Activated CD4-positive, alpha-beta T cell treated with anti-CD3 and anti-CD28 coated beads, Interleukin-10, Interleukin-2, amounts not matched to agents 100 ng/mL and 50 ng/mL, durations not matched to agents 16 hours and 8 hours (primary cell): ENCODE measurements around the gene PRM1.
A peak's percentile ranks its signal among the peaks of the same experiment; 100 is the strongest.

Experiments used
- DNase-seq: peaks from one replicate; pipeline ENCODE4 v3.0.0-alpha.2; 2020

PRM1 gene

GRCh38 chr16:11271610-11272009 is 9.5 kb downstream of the PRM1 start:
- DNase-seq: no peak

GRCh38 chr16:11270602-11271162 is 10.4 kb downstream of the PRM1 start:
- no peak for DNase-seq

- no peak for DNase-seq
These were observed 12.2 kb downstream of the PRM1 start, which contains the start of gene TNP2 for GRCh38 chr16:11268921-11269375. Gene TNP2, minus strand, starts transcription at chr16:11269325. Its CDS starts 63 bp downstream, at chr16:11269262.

GRCh38 chr16:11265124-11265523 is 16.0 kb downstream of the PRM1 start:
- DNase-seq: no peak

DNA sequence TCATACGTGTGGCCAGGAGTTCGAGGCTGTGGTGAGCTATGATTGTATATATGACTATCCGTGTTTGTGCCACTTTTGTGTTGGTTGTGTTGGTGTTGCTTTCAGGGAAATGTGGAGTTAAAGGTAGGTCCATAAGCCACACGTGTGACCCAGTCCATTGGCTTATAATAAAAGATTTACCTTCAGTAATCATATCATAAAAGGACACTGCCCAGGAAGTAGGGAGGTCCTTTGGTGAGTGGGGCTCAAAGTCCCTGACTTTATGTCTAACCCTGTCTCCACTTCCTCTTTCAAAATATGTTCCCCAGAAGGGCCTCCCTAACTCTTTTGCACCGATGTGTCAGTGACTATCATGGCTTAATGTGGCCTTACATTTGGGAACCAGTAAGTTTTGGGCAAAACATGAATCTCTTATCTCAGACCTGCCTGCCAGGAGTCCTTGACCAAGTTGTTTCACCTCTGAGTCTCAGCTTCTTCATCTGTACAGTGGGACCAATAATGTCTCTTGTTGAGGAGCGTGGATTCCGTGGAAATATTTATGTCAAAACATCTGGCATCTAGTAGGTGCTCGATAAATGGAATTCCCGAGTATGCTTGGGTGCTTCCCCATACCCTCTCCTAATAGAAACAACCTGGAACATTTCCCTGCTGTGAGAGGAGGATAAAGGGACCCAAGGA is 16.8 kb downstream of the PRM1 start:
- DNase-seq: no peak

- peak; percentile 81 for DNase-seq
These were observed 17.4 kb downstream of the PRM1 start for GRCh38 chr16:11263737-11264136.

DNA sequence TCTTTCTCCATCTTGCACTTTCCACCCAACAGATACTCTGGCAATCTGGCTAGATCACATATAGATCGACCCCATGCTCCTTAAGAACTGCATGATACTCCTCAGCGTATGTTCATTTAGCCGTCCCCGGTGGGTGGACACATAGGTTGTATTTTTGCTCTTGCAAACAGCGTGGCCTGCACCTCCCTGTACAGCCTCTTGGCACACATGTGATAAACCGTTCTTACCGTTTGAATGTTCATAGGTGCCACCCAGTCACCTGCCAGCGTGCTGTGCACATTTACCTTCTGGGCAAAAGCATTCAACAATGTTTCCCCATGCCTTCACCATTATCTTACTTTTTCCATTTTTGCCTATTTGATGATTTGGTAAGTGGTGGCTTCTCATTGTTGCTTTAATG is 18.2 kb downstream of the PRM1 start:
- DNase-seq: no peak

- no peak for DNase-seq
These were observed 20.5 kb downstream of the PRM1 start for GRCh38 chr16:11260596-11260966.

GRCh38 chr16:11259655-11260595 is 21.2 kb downstream of the PRM1 start:
- DNase-seq: no peak

- DNase-seq: peak; percentile 87
These were observed 22.3 kb downstream of the PRM1 start for GRCh38 chr16:11258553-11259492.

- DNase-seq: peak; percentile 83
These were observed 23.8 kb downstream of the PRM1 start for GRCh38 chr16:11257131-11257938.

DNA sequence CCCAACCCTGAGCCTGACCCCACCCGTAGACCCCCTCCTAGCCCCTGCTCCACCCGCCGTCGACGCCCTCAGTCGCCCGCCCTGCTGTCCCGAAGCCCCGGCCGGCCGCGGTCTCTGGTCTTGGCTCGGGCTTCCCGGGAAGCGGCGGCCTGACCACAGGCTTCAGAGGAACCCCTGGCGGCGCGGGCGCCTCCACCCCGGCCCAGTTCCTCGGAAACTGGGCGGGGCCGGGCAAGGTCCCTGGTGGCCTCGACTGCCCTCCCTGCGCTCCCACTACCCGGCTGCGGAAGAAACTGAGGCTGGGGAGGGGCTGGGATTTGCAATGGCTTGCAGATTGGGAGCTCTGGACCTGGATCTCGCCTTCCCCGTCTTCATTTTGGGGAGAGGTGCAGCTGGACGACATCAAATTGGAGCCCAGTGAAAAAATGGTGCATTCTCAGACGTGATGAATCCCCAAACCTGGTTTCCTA is 24.4 kb downstream of the PRM1 start:
- DNase-seq: peak; percentile 48

GRCh38 chr16:11255737-11256660 is 25.1 kb downstream of the PRM1 start, which contains the start of gene SOCS1:
Gene SOCS1, minus strand, starts transcription at chr16:11256204. Its CDS starts 726 bp downstream, at chr16:11255478.
- peak; percentile 94 for DNase-seq

DNA sequence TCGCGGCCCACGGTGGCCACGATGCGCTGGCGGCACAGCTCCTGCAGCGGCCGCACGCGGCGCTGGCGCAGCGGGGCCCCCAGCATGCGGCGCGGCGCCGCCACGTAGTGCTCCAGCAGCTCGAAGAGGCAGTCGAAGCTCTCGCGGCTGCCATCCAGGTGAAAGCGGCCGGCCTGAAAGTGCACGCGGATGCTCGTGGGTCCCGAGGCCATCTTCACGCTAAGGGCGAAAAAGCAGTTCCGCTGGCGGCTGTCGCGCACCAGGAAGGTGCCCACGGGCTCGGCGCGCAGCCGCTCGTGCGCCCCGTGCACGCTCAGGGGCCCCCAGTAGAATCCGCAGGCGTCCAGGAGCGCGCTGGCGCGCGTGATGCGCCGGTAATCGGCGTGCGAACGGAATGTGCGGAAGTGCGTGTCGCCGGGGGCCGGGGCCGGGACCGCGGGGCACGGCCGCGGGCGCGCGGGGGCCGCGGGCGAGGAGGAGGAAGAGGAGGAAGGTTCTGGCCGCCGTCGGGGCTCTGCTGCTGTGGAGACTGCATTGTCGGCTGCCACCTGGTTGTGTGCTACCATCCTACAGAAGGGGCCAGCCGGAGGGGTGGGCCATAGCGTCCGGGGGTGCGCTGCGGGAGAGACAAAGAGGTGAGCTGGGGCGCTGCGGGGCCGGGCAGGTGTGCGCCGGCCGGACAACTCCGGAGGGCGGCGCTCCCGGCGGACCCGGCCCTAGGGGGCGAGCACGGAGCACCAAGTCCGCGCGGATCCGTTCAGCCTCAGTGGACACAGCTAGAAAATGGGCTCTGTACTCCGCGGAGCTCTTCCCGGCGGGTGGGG is 26.0 kb downstream of the PRM1 start:
- DNase-seq: peak; percentile 71

DNA sequence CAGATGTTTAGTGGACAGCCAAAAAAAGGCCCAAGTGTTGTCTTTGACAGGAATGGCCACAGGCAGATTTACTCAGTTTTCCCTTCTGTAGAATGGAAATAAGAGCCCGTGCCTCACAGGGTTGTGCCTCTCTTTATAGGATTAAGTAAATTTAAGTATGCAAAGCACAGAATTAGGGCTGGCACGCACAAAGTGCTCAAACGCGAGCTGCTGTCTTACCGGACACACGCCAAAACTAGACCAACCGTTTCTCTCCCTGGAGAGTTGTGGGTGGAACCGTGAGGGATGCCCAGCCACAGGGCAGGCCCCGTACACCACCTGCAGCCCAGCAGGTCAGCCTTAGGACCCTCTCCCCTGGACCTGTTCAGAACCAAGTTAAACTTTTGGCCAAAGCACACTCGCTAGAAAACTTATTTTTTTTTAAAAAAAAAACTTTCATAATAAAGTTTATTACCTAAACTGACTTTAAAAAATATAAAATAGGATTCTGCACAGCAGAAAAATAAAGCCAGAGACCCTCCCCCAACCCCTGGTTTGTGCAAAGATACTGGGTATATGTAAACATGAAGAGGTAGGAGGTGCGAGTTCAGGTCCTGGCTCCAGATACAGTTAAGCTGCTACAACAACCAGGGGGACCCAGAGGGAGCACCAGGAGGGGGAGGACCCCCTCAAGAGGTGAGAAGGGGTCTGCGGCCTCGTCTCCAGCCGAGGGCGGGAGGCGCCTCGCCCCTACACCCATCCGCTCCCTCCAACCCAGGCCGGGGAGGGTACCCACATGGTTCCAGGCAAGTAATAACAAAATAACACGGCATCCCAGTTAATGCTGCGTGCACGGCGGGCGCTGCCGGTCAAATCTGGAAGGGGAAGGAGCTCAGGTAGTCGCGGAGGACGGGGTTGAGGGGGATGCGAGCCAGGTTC is 26.9 kb downstream of the PRM1 start:
- peak; percentile 52 for DNase-seq

DNA sequence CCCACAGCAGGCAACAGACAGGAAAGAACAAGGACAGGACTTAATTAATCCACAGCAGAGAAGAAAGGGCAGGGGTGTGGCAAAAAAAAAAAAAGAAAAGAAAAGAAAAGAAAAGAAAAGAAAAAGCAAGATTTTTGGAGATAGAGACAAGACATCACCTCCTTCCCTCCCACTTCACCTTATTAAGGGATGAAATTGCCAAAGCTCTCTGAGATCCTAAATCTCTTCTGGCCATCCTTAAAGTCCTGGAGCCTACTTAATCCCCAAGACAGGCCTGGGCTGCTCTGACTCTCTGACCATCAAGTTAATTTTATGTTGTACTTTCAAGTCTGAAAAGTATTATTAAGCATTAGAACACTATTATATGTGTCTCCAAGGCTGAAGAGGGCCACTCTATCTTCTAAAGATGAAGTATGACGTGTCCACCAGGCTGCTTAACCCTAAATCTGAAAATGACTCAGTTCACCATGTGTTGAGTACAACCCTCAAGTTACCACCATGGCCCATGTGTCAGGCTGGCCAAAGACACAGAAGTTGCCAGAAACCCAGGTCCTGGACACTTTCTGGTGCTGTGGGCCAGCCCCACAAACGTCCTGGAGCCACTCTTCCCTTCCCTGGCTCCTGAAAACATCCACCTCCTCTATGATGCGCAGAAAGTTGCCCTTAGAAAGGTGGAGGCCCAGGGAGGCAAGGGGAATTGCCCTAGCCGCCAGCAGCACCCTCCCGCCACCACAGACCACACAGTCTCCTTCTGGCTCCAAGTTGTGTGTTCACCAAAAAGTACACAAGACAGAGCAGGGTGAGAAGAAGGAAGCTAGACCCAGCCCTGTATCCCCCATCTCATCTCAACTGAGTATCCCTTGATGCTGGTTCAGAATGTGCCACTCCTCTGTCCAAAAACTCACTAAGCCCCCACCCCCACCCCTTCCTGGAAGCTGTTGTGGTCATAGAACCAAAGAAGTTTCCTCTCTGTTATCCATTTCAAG is 27.8 kb downstream of the PRM1 start:
- peak; percentile 86 for DNase-seq

DNA sequence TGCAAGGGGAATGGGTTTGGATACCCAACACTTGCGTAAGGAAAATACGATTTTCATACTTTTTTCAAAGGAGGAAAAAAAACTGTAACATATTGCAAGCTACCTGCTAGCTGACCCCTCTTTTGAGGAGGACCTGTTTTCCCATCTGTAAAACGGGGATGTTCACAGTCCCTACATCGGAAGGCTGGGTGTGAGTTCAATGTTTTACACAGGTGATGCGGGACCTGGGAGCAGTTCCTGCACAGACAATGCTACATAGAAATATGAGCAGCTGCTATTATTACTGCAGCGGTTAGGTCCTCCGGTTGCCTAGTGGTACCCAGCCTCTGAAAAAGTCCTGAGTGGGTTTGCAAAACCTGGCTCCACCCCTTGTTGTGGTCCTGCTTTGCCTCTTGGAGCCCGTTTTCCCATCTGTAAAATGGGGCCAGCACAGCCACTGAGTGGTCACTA is 28.6 kb downstream of the PRM1 start:
- DNase-seq: peak; percentile 48
